HS-27A (cell line): Measurements from ENCODE around the gene BLM.

Experiments
- DNase-seq: peaks from one replicate; pipeline ENCODE4 v3.0.0-alpha.2; 2012; ENCODE audit warnings: low read depth, missing footprints

The BLM gene

DNA sequence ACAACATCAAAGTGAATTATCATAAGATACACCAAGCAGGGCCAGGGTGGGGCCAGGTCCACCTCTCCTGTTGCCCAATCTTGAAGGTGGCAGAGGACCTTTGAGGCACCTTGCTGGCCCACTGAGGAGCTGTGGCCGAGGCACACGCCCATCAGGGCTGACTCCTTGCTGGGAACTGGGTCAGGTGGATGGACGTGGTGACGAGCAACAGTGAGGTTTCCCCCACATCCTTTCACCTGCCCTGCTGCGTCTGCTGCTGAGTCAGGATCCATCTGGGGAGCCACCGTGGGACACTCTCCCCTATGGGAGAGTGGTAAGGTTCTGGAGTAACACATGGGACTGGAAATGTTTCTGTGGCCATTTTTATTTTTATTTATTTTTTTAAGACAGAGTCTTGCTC lies 134.0 kb downstream of the BLM start:
- DNase-seq, result no peak

DNA sequence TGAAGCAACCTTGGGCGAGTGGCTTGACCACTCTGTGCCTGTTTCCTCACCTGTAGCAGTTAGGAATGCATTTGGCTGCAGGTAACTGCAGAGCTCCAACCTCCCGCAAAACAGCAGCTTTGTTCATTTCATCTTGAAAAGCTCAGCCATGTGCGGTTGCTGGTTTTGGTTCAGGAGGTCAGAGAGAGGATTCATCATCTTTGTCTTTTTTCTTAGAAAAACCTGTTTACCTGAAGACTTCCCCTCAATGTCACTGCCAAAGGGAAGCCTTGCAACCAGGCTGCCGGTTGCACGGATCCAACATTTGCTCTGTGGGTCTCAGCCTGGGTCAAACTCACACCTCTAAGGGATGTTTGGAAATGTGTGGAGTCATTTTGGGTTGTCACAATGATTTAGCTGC lies 134.8 kb downstream of the BLM start:
- DNase-seq, result no peak

DNA sequence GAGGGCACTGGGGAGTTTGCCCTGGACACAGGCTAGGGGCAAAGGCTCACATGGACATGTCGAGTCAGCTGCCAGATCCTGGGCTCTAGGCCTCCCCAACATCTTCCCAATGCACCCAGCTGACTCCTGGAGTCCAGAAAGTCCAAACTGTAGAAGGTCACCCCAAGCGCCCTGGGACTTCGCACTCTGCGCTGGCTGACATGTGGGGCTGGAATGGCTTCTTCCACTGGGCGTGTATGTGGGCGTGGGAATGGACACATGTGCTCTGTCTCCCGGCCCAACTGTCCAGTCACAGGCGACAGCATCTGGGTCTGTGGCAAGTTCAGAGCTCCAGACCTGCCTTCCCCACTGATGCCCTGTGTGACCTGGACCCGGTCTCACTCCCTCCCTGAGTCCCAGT lies 138.0 kb downstream of the BLM start:
- DNase-seq, result no peak

DNA sequence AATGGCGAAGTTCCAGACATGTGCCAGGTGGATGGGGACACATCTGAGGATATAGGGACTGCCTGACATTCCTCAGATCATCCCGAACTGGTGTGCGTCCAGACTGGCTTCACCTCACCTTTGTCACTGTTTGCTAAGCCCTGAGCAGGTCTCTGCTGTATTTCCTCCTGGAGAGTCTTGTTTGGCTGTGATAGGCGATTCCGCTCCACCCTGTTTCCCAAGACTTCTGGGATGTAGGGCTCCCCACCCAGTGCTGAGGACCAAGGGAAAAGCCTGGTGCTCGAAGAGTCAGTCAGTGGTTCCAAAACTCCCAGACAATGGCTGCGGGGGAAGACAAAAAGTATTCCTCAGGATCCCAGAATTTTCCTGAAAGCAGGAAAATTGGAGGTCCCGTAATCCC lies 140.2 kb downstream of the BLM start:
- no peak for DNase-seq

DNA sequence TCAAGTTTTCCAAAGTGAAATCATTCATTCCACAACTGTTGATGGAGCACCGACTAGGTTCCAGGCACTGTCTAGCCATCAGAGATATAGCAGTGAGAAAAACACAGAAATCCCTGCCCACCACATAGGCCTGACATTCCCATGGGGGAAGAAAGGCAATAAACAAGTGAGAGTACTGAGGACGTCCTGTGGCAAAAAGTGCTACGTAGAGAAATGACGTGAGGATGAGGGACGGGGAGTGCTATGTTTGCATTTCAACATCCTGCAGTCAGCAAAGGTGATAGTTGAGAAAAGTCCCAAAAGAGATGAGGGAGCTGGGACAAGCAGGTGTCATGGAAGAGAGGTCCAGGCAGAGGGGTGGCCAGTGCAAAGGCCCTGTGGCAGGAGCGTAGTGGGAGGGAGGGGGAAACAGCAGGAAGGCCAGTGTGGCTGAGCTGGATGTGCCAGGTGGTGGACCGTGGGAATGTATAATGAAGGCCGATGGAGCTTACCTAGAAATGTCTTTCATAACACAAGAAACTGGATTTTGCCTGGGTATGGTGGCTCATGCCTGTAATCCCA lies 140.8 kb downstream of the BLM start:
- DNase-seq, result no peak

DNA sequence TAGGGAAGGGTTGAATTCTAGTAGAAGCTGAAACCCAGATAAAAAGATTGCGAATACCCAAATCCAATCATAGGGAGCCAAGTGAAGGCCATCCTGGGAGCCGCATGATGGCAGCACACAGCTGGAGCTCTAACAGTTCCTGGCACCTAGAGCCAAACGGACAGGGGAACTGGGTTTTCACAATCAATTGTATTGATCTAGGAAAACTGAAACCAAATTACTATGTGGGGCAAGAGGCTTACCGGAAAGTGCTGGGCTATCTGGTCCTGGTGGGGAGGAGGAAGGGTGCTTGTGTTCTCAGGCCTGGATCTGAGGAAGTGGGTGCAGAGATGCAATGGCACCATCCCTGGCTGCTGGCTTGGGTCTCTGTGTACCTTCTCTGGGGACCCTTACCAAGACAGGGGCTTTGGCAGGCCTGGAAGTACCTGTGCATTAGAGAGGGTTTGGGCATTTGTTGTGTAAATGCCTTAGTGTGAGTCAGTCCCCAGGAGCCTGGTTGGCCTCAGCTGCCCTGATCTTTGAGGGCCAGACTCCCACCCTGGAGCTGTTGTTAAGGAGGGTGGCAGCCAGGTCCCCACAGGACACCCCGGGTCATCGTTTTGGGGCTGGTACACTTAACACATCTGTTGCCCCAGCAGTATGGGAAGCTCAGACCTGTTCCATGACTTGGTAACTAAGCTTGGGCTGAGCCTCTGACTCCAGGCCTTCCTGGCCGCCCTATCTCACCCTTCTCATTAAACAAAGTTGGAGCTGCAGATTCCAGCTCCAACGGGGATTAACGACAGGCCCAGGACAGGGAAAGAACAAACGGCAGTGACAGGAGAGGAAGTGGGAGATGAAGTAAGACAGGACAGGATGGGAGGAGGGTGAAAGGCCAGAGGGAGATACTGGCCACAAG lies 142.3 kb downstream of the BLM start:
- no peak for DNase-seq

DNA sequence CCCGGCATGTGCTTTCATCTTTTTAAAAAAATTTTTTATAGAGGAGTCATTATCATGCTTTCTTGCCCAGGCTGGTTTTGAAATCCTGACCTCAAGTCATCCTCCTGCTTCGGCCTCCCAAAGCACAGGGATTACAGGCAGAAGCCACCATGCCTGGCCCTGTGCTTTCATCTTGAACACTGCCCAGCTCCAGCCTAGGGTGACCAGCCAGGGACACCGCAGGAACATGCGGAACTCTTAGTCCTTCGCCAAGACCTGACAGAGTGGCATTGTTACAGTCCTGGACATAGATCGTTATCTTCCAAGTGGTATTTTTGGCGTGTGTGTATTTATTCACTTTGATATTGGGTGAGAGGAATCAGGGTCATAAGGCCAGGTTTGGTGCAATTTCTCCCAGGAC lies 143.3 kb downstream of the BLM start:
- no peak for DNase-seq

DNA sequence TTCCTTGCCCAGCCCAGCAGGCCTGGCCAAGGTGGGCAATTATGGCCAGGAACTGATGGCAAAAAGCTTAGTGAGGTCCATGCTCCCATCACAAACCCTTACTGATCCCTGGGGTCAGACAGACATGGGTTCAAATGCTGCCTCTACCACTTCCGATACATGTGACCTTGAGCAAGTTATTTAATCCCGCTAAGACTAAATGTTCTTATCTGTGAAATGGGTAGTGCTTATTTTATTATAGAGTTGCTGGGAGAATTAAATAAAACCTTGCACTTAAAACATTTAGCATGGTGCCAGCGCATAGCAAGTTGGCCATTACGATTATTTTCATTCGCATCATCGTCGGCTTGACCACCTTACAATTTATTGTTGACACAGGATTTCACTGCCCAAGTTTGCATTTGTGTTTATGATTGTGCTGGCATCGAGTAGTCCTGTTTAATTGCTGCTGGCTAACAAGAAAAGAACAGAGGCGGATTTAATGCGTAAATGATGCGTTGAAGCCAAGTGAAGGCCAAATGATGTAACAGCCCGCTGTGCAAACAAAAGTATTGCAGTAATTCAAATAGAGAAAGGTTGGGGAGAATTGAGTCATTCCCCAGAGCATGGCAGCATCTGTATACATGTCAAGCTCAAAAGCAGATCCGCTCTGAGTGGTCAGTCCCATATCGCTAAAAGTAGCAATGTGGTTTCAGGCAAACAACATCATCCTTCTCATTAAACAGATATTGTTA lies 144.0 kb downstream of the BLM start:
- DNase-seq, result no peak

DNA sequence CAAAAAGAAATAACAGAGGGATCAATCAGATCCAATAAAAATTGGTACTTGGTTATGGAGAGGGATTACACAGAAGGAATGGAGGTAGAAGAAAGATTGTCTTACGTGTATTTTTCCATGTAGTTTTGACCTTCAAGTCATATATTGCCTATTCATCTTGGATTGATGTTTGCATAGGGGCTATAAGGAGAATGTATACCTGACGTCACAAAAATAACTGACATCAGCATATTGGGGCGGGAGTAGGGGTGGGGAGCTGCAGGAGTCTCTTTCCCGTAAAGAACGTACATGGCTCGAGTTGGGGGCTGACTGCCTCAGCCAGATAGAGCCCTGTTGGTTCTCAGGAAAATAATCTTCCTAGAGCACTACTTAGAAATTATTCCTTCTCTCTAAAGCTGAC lies 145.3 kb downstream of the BLM start:
- no peak for DNase-seq

DNA sequence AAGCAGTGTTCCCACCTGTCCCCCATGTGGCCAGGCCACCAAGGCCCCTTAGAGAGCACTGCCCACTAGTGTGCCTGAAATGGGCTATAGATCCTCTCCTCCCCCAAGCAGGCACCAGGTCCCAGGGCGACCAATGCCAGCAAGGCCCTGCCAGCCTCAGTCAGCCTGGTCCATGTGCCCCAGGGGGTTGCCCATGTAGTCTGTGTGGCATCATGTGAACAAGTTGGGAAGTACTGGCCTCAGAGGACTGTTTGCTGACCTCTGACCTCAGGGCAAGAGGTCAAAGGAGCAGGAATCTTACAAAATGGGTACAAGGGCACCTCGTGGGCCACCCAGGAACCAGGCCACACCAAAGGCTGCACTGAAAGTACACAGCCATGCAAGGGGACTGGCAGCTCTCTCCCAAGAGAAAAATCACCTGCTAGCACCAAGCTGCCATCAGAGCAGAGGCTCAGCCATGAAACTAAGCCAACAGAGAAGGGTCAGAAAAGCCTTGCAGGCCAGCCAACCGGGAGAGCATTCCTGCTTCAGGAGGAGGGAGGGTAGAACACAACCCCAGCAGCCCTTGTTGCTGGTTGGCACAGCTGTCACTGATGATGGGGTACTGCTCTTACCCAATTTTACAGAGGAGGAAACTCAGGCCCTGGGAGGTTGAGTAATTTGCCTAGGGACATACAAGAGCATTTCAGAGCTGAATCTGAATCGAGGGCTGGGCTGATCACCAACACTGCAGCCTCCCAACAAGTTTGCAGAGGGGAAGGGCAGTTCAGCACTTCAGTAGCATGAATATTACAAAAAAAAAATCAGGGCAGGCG lies 146.0 kb downstream of the BLM start:
- no peak for DNase-seq

DNA sequence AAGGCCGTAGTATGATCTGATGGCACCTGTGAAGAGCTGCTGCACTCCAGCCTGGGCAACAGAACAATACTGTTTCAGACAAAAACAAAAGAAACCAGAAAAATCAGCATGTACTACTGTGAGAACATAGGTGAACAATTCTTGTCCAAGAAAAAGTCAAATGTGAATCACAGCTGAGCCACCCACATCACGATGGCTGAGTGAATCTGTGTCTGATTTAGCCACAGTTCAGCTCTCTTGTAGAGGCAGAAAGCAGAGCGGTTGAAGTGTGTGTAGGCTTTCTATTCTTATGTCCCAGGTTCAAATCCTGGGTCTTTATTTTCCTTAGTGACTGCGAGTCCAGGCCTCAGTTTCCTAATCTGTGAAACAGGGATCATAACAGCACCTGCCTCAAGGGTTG lies 146.8 kb downstream of the BLM start:
- no peak for DNase-seq

DNA sequence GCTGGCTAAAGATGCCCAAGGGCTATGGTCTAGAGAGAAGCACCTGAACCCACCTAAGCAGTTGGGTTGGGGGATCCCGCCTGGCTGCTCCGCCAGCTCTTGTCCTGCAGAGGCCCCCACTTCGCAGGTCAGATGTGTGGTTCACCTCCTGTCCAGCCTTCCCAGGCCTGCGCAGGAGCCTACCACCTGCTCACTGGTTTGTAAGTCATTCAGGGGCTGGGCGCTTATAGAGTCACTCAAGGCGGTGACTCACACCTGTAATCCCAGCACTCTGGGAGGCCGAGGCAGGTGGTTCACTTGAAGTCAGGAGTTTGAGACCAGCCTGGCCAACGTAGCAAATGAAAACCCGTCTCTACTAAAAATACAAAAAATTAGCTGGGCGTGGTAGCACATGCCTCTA lies 147.4 kb downstream of the BLM start:
- no peak for DNase-seq

DNA sequence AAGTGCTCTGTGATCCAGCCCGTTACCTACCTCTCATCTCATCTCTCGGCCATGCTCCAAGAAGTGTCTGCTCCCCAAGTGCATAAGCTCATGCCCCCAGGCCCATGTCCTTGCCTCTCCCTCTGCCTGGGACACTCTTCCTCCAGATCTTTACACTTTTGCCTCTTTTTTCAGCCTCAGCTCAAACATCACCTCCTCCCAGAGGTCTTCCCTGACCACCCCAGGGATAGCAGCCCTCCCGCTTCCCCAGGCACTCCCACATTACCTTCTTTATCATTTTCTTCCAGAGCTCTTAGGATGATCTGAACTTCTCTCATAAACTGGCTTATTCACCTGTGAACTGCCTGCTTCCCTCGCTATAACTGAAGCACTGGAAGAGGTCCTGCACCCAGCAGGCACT lies 148.6 kb downstream of the BLM start:
- DNase-seq, result no peak
